IMR-90 (cell line): Measurements from ENCODE around the gene C5orf24. TPM values are rescaled to one million over a fixed set of nuclear protein-coding genes. Genes with fewer than 3 reads are reported as not detected.
"Not testable (repeated sequence)": the region's sequence is repeated elsewhere in the genome, so short reads cannot be mapped to it uniquely, and the experiment has no call there.

Experiments used
- ATAC-seq: fragments of 200-7000 bp; cut with Tn5 transposase; 2 replicates; pipeline ENCODE4 v1.9.1; 2020; ENCODE audit warnings: low read depth, mild to moderate bottlenecking, moderate library complexity
- BruUV-seq: library from RNA; stranded (reverse); fragments of 400-500 nt; replicated peaks from 2 replicates; lab custom pipeline; 2021; lab: Mats Ljungman, UMichigan
- CTCF ChIA-PET: fragments of 300-600 bp; formaldehyde crosslinking; extraction: SDS; loops from one replicate; lab custom pipeline; 2021; ENCODE audit warnings: antibody characterized with exemption; lab: Yijun Ruan, JAX
- POLR2A ChIA-PET: fragments of 300-600 bp; sonication (Branson Sonifier 250); formaldehyde crosslinking; loops from one replicate; lab custom pipeline; 2022; ENCODE audit warnings: antibody characterized with exemption; ENCODE audit not compliant: unreplicated experiment; lab: Charles Lee
- DNase-seq: peaks from one replicate; pipeline ENCODE4 v3.0.0; 2013
- H2AFZ ChIP-seq: replicated peaks from 2 replicates; pipeline ENCODE3; 2013; ENCODE audit warnings: low read length, mild to moderate bottlenecking; ENCODE audit not compliant: poor library complexity
- H2AK5ac ChIP-seq: 2 replicates; pipeline ENCODE4 v1.6.1; 2013; ENCODE audit warnings: low read depth, low read length, inconsistent platforms
- H2AK9ac ChIP-seq: replicated peaks from 2 replicates; pipeline ENCODE3; 2013; ENCODE audit warnings: mild to moderate bottlenecking, low read depth, low read length, moderate library complexity; ENCODE audit not compliant: poor library complexity
- H2BK120ac ChIP-seq: 2 replicates; pipeline ENCODE4 v1.6.1; 2013; ENCODE audit warnings: low read depth, low read length, inconsistent platforms
- H2BK15ac ChIP-seq: 3 replicates; pipeline ENCODE4 v1.6.1; 2013; ENCODE audit warnings: low read depth, low read length, inconsistent platforms
- H2BK20ac ChIP-seq: 2 replicates; pipeline ENCODE4 v1.6.1; 2013; ENCODE audit warnings: low read depth, mild to moderate bottlenecking, inconsistent platforms, low read length, moderate library complexity
- H2BK5ac ChIP-seq: 2 replicates; pipeline ENCODE4 v1.6.1; 2013; ENCODE audit warnings: mild to moderate bottlenecking, low read depth, low read length, inconsistent platforms; ENCODE audit not compliant: poor library complexity, severe bottlenecking
- H3K14ac ChIP-seq: replicated peaks from 2 replicates; pipeline ENCODE4 v1.6.1; 2013; ENCODE audit warnings: low read depth, low read length, inconsistent platforms
- H3K18ac ChIP-seq: 2 replicates; pipeline ENCODE4 v1.6.1; 2013; ENCODE audit warnings: low read depth, low read length, control low read depth
- H3K23ac ChIP-seq: 2 replicates; pipeline ENCODE4 v1.6.1; 2013; ENCODE audit warnings: low read depth, low read length, inconsistent platforms
- H3K27ac ChIP-seq: 2 replicates; pipeline ENCODE4 v1.5.1; 2013; ENCODE audit warnings: mild to moderate bottlenecking, control low read depth, low read length; ENCODE audit not compliant: insufficient read depth
- H3K27me3 ChIP-seq: 2 replicates; pipeline ENCODE4 v1.6.1; 2013; ENCODE audit warnings: low read length; ENCODE audit not compliant: control insufficient read depth, insufficient read depth
- H3K36me3 ChIP-seq: 2 replicates; pipeline ENCODE4 v1.6.1; 2013; ENCODE audit warnings: low read length, mixed read lengths; ENCODE audit not compliant: control insufficient read depth, insufficient read depth
- H3K4ac ChIP-seq: 2 replicates; pipeline ENCODE4 v1.6.1; 2013; ENCODE audit warnings: low read depth, low read length, inconsistent platforms
- H3K4me1 ChIP-seq: 2 replicates; pipeline ENCODE4 v1.6.1; 2013; ENCODE audit warnings: low read length, mixed read lengths; ENCODE audit not compliant: control insufficient read depth, insufficient read depth
- H3K4me2 ChIP-seq: 2 replicates; pipeline ENCODE4 v1.6.1; 2013; ENCODE audit warnings: low read depth, mild to moderate bottlenecking, control low read depth, low read length, moderate library complexity
- H3K4me3 ChIP-seq: 2 replicates; pipeline ENCODE4 v1.5.1; 2013; ENCODE audit warnings: low read depth, mild to moderate bottlenecking, control low read depth, low read length, moderate library complexity; ENCODE audit not compliant: insufficient read depth
- H3K56ac ChIP-seq: 2 replicates; pipeline ENCODE4 v1.6.1; 2013; ENCODE audit warnings: low read length, inconsistent platforms; ENCODE audit not compliant: insufficient read depth; ENCODE audit errors: extremely low read depth
- H3K79me1 ChIP-seq, 2 experiments: 2 replicates each; pipeline ENCODE4 v1.6.1; 2013; ENCODE audit warnings: low read length in 2 of 2, inconsistent platforms in 1 of 2, low read depth in 1 of 2
- H3K9ac ChIP-seq: 2 replicates; pipeline ENCODE4 v1.6.1; 2013; ENCODE audit warnings: low read depth, low read length, control low read depth
- H3K9me1 ChIP-seq: 2 replicates; pipeline ENCODE4 v1.6.1; 2013; ENCODE audit warnings: low read length, inconsistent platforms; ENCODE audit not compliant: insufficient read depth
- H3K9me3 ChIP-seq: 2 replicates; pipeline ENCODE4 v1.6.1; 2013; ENCODE audit warnings: low read length; ENCODE audit not compliant: control insufficient read depth, insufficient read depth
- H4K20me1 ChIP-seq: 2 replicates; pipeline ENCODE4 v1.6.1; 2013; ENCODE audit warnings: low read length, inconsistent platforms; ENCODE audit not compliant: insufficient read depth
- H4K5ac ChIP-seq: 2 replicates; pipeline ENCODE4 v1.6.1; 2013; ENCODE audit warnings: mild to moderate bottlenecking, low read depth, low read length, control low read depth
- H4K8ac ChIP-seq, 2 experiments: 2 replicates each; pipeline ENCODE4 v1.6.1; 2013; ENCODE audit warnings: low read depth in 2 of 2, low read length in 2 of 2, control low read depth in 1 of 2, inconsistent platforms in 1 of 2
- H4K91ac ChIP-seq: 2 replicates; pipeline ENCODE4 v1.6.1; 2013; ENCODE audit warnings: low read depth, low read length, inconsistent platforms; ENCODE audit not compliant: insufficient read depth
- whole genome bisulfite sequencing, 2 experiments: methylation state at CpG; one replicate each; pipeline versions ENCODE4 v1.1.5 to v1.1.7; 2013; ENCODE audit warnings: missing lambda C conversion rate in 2 of 2; ENCODE audit not compliant: insufficient read length in 1 of 2; ENCODE audit errors: extremely low coverage in 2 of 2; 5-methylcytosine and 5-hydroxymethylcytosine counted together
- dilution Hi-C: fragments of 300-500 bp; cut with HindIII; formaldehyde crosslinking; loops from one replicate; pipeline ENCODE4 v1.14.3; 2018; ENCODE audit warnings: low sequenced_read_pairs; ENCODE audit not compliant: unreplicated experiment
- in situ Hi-C: fragments of 300-500 bp; cut with MboI; formaldehyde crosslinking; loops from 3 replicates; pipeline ENCODE4 v1.14.3; 2019; ENCODE audit warnings: low sequenced_read_pairs, inconsistent platforms, mixed read lengths
- intact Hi-C: fragments of 100-400 bp; cut with micrococcal nuclease; formaldehyde crosslinking; loops from 2 replicates; pipeline ENCODE4 v1.10.0; 2022
- polyA plus RNA-seq, 3 experiments: library from polyadenylated mRNA; depleted of rRNA; stranded (reverse); fragments of >200 nt; gene quantifications; 2 replicates each; pipeline ENCODE4 v1.2.3, GENCODE V29; 2012; ENCODE audit warnings: low replicate concordance in 1 of 3
- total RNA-seq: library from RNA; depleted of rRNA; stranded (reverse); fragments of >200 nt; gene quantifications from 2 replicates; pipeline ENCODE4 v1.2.3, GENCODE V29; 2012

Gene C5orf24
- total and polyA plus RNA-seq, 2 of the 4 experiments (the other 2 are of a cell fraction), result 29.8 to 44.9 TPM

DNA sequence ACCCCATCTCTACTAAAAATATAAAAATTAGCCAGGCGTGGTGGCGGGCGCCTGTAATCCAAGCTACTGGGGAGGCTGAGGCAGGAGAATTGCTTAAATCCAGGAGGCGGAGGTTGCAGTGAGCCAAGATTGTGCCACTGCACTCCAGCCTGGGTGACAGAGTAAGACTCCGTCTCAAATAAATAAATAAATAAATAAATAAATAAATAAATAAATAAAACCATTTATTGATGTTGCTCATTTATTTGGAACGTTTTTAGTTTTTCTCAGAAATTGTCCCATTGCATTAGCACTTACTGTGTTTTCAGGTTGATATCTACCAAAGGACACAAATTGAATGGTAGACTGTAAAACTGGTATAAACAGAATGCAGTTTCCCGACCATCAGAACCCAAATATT lies 10.7 kb downstream of the C5orf24 start:
- not testable (repeated sequence) for H3K18ac ChIP-seq, H3K27me3 ChIP-seq

More for the DNA sequence above, 10.7 kb downstream of the C5orf24 start:
- in situ Hi-C loops, H3K4me3 ChIP-seq, H3K4me2 ChIP-seq, H4K91ac ChIP-seq, H2BK15ac ChIP-seq, H3K14ac ChIP-seq, H2AFZ ChIP-seq, H3K9ac ChIP-seq, H2BK20ac ChIP-seq, DNase-seq, ATAC-seq, H2AK9ac ChIP-seq, H3K4me1 ChIP-seq, H2AK5ac ChIP-seq, H4K5ac ChIP-seq, BruUV-seq, H3K56ac ChIP-seq, H3K9me1 ChIP-seq, POLR2A ChIA-PET, H2BK120ac ChIP-seq, H3K27ac ChIP-seq, H3K4ac ChIP-seq, CTCF ChIA-PET, dilution Hi-C loops, H3K23ac ChIP-seq, H3K9me3 ChIP-seq, H4K8ac ChIP-seq, intact Hi-C loops, H2BK5ac ChIP-seq: not testable (repeated sequence)
- Histone ChIP-seq H3K36me3 (peaks cover 40% of the 10 kb centered on the region), H3K79me1 (peaks cover 25 to 42% of the 10 kb centered on the region in 2 experiments), H4K20me1 (peaks cover 37% of the 10 kb centered on the region)
- no CpG with 5 or more reads among the region's 7 CpGs for WGBS, 2 experiments
